OCI-LY3 (cell line): Measurements from ENCODE around the gene RFX2.

Source experiments
- EZH2phosphoT487 ChIP-seq: fragments of 200-600 bp; shearing (Covaris generic); IDR thresholded peaks from 2 replicates; pipeline ENCODE4 v1.6.1; 2018; ENCODE audit warnings: antibody characterized with exemption, mixed run types, low read depth
- TF ChIP-seq, protein P1 (sequence below): fragments of 200-600, 300-600 bp; sonication (generic); IDR thresholded peaks from 2 replicates; pipeline ENCODE4 v1.5.1; 2014; ENCODE audit warnings: antibody characterized with exemption, low read length, low read depth

DNA sequence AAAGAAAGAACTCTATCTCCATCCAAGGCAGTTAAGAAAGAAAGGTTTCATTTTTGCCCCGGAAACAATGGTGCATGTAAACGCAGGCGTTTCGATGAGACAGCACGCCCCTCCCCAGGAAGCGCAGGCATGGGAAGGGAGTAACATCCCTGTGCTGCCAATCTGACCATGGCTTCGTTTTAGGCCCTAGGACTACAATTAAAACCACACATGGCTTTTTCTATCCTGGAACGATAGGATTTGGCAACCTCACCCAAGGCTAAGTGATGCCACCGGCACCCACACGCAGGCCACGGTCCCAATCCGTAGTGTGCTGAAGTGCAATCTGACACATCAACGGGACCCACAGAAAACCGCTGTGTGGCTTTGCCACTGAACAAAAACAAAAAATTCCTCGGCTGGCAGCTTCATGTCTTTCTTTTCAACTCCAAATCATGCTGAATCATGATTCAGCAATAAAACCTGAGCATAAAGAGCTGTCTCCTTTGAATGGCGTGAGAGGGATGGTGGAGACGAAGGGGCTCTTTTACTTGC is 156.6 kb downstream of the RFX2 start:
- TF ChIP-seq, protein P1, sequence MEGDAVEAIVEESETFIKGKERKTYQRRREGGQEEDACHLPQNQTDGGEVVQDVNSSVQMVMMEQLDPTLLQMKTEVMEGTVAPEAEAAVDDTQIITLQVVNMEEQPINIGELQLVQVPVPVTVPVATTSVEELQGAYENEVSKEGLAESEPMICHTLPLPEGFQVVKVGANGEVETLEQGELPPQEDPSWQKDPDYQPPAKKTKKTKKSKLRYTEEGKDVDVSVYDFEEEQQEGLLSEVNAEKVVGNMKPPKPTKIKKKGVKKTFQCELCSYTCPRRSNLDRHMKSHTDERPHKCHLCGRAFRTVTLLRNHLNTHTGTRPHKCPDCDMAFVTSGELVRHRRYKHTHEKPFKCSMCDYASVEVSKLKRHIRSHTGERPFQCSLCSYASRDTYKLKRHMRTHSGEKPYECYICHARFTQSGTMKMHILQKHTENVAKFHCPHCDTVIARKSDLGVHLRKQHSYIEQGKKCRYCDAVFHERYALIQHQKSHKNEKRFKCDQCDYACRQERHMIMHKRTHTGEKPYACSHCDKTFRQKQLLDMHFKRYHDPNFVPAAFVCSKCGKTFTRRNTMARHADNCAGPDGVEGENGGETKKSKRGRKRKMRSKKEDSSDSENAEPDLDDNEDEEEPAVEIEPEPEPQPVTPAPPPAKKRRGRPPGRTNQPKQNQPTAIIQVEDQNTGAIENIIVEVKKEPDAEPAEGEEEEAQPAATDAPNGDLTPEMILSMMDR: no peak
- no peak for TF ChIP-seq EZH2phosphoT487
